Ovary (tissue), 10 donors: ENCODE data around the gene BCAT1. TPM values are rescaled to one million over a fixed set of nuclear protein-coding genes. Genes with fewer than 3 reads are reported as not detected.
A peak's percentile ranks its signal among the peaks of the same experiment; 100 is the strongest.

Source experiments
- DNase-seq, 5 donors: peaks; one replicate each; pipeline ENCODE4 v3.0.0-alpha.2; 2019 to 2020
- H3K27ac ChIP-seq, 2 donors: fragments of 200-600 bp; one replicate each; pipeline versions ENCODE4 v1.5.1 to v1.8.0; 2019 to 2022
- H3K27me3 ChIP-seq: fragments of 200-600 bp; one replicate; pipeline ENCODE4 v1.8.0; 2022
- H3K36me3 ChIP-seq: fragments of 200-600 bp; sonication (generic); one replicate; pipeline ENCODE4 v1.5.1; 2019
- H3K4me1 ChIP-seq: one replicate; pipeline ENCODE4 v1.8.1; 2013; ENCODE audit warnings: mild to moderate bottlenecking, moderate library complexity; ENCODE audit not compliant: insufficient read depth
- H3K4me3 ChIP-seq: fragments of 200-600 bp; sonication (generic); one replicate; pipeline ENCODE4 v1.5.1; 2017
- H3K9me3 ChIP-seq, 2 donors: fragments of 200-600 bp in 1 of 2; sonication (generic) in 1 of 2; one replicate each; pipeline versions ENCODE4 v1.5.1 to v1.8.1; 2013 to 2019; ENCODE audit warnings: mild to moderate bottlenecking in 1 of 2, moderate library complexity in 1 of 2
- CTCF ChIP-seq, 3 donors: fragments of 450-650 bp in 2 of 3; fragments of 200-600 bp in 1 of 3; IDR thresholded peaks; one replicate each; pipeline versions ENCODE4 v1.5.1 to v1.8.0; 2016 to 2022; ENCODE audit warnings: antibody characterized with exemption in 3 of 3, mild to moderate bottlenecking in 1 of 3
- EP300 ChIP-seq: sonication (generic); formaldehyde crosslinking; IDR thresholded peaks from one replicate; pipeline ENCODE4 v1.6.1; 2017; ENCODE audit warnings: antibody characterized with exemption
- POLR2A ChIP-seq: fragments of 450-650 bp; IDR thresholded peaks from one replicate; pipeline ENCODE4 v1.6.1; 2017; ENCODE audit warnings: antibody characterized with exemption, mild to moderate bottlenecking, moderate library complexity
- WGBS, 3 donors: extraction: QIAGEN DNeasy Blood & Tissue Kit in 1 of 3; methylation state at CpG; one replicate each; pipeline versions ENCODE4 v1.1.5 to v1.1.7; 2013 to 2017; 5-methylcytosine and 5-hydroxymethylcytosine counted together
- intact Hi-C, 4 donors: fragments of 100-400 bp; cut with DNase I; formaldehyde crosslinking; loops; one replicate each; pipeline versions ENCODE4 v1.11.0 to v1.15.1; 2022 to 2023
- long read RNA-seq, 3 donors: library from polyadenylated mRNA in 2 of 3; unstranded in 2 of 3; transcript quantifications; one replicate each; pipeline ENCODE4 v2.0.0 and lab custom pipeline, GENCODE V29; 2021 to 2026
- polyA plus RNA-seq, 2 donors: library from polyadenylated mRNA; stranded (reverse); fragments of 200-250 nt in 1 of 2; fragments of 350-450 nt in 1 of 2; fragmentation: Illumina TruSeq in 1 of 2; extraction: RNeasy Lipid Tissue Mini Kit (QIAGEN cat#74804) in 1 of 2; gene quantifications; one replicate each; pipeline ENCODE4 v1.2.3, GENCODE V29; 2013 to 2014
- total RNA-seq, 7 donors: library from RNA; depleted of rRNA in 2 of 7; stranded (reverse); fragments of >200 nt in 2 of 7; fragmentation: NEBNext Ultra II Directional in 3 of 7; extraction: Animal tissue kit (Norgen Biotek cat#: 25700) in 3 of 7; gene quantifications; one replicate each; pipeline versions ENCODE4 v1.1.0 to v1.2.4, GENCODE V29; 2016 to 2023
- donor health status: DM: no; HTN: no; CAD: no; lungs with moderate emphysema.
- donor health status: DM: no; HTN: no; CAD: no.
- donor health status: Bipolar disorder and iron deficiency.
- donor health status: DM: yes; HTN: yes; CAD: no.
- donor health status: DM: no; HTN: no; CAD: no.
- donor health status: DM: yes; HTN: yes; CAD: no.

BCAT1 gene
- 100 to 1,000 TPM in 1 of 7 donors, 10 to 100 TPM in 6; 14.9 to 106 (median 36.2) TPM for total RNA-seq
- 10 to 100 TPM; 12.0 to 18.3 TPM for polyA plus RNA-seq
- long read RNA-seq, donor 1, full-length matches to known transcripts, result 16 of 33 reads
- long read RNA-seq, donor 1, partial matches to known transcripts, result 2 of 33 reads
- long read RNA-seq, donor 1, other reads (novel, unspliced or antisense), result 15 of 33 reads
- long read RNA-seq, donor 2, full-length matches to known transcripts, result 6 of 6 reads
- long read RNA-seq, donor 2, partial matches to known transcripts, result 0 of 6 reads
- long read RNA-seq, donor 2, other reads (novel, unspliced or antisense), result 0 of 6 reads
- long read RNA-seq, donor 3, full-length matches to known transcripts, result 39 of 47 reads
- long read RNA-seq, donor 3, partial matches to known transcripts, result 0 of 47 reads
- long read RNA-seq, donor 3, other reads (novel, unspliced or antisense), result 8 of 47 reads

GRCh38 chr12:24948757-24949722, at the start of gene BCAT1:
Gene BCAT1 (minus strand): TSS chr12:24949101. CDS start chr12:24948932, 169 bp downstream.
- peak; percentile 75 to 84 (median 77) for DNase-seq
- Histone ChIP-seq H3K36me3 (no peaks in the 10 kb centered on the region), H3K4me3 (peak within 1 kb of the TSS; percentile 54), H3K4me1 (peaks cover 5% of the 10 kb centered on the region), H3K9me3 (no peaks in the 10 kb centered on the region), H3K27ac (peak within 1 kb of the TSS in 1 of 2 donors; percentile 49), H3K27me3 (no peaks in the 10 kb centered on the region)
- peak in 1 of 3 donors; percentile 22 for TF ChIP-seq CTCF (IDR thresholded peaks at IDR 0.05)
- TF ChIP-seq EP300, result no peak
- WGBS, 3 donors, result 5 to 7% (median 7%) methylated on average over 48 to 52 of the region's 52 CpGs
- intact Hi-C loops, result no loop called here

- peaks cover 1% of the 10 kb centered on the region for H3K4me1 ChIP-seq
- 6 to 12% (median 8%) methylated on average over 4 of the region's 4 CpGs for WGBS, 3 donors
- no peaks in the 10 kb centered on the region for H3K9me3 ChIP-seq
- no peaks in the 10 kb centered on the region for H3K27me3 ChIP-seq
- H3K36me3 ChIP-seq, result no peaks in the 10 kb centered on the region
- intact Hi-C loops, result loop anchor here in 1 of 4 donors (10.0 kb wide), 1 partner anchor 137 kb away; no protein-coding TSS in a partner anchor
- DNase-seq, result no peak
- no peak for TF ChIP-seq EP300
- no peak for TF ChIP-seq CTCF (IDR thresholded peaks at IDR 0.05)
- TF ChIP-seq POLR2A, result no peak
- no peak overlapping the region for H3K27ac ChIP-seq
- H3K4me3 ChIP-seq, result no peak overlapping the region
Measured at GRCh38 chr12:24997970-24998582, 49.2 kb upstream of the BCAT1 start.

GRCh38 chr12:24997496-24997895, 48.6 kb upstream of the BCAT1 start:
- no peaks in the 10 kb centered on the region for H3K9me3 ChIP-seq
- H3K27me3 ChIP-seq, result no peaks in the 10 kb centered on the region
- no peak for DNase-seq
- TF ChIP-seq POLR2A (no peak), EP300 (no peak), CTCF (IDR thresholded peaks at IDR 0.05) (no peak)
- no peak overlapping the region for H3K27ac ChIP-seq
- H3K36me3 ChIP-seq, result no peaks in the 10 kb centered on the region
- intact Hi-C loops, result loop anchor here in 1 of 4 donors (10.0 kb wide), 1 partner anchor 137 kb away; no protein-coding TSS in a partner anchor
- peaks cover 1% of the 10 kb centered on the region for H3K4me1 ChIP-seq
- H3K4me3 ChIP-seq, result no peak overlapping the region
- WGBS, 3 donors, result 85 to 91% (median 89%) methylated on average over 6 of the region's 6 CpGs

- intact Hi-C loops, result loop anchor here in 1 of 4 donors (10.0 kb wide), 1 partner anchor 138 kb away; no protein-coding TSS in a partner anchor
- H3K4me1 ChIP-seq, result peaks cover 1% of the 10 kb centered on the region
- H3K4me3 ChIP-seq, result no peak overlapping the region
- H3K9me3 ChIP-seq, result no peaks in the 10 kb centered on the region
- H3K27ac ChIP-seq, result no peak overlapping the region
- 79 to 95% (median 94%) methylated on average over 5 of the region's 5 CpGs for WGBS, 3 donors
- no peaks in the 10 kb centered on the region for H3K36me3 ChIP-seq
- DNase-seq, result no peak
- no peaks in the 10 kb centered on the region for H3K27me3 ChIP-seq
- TF ChIP-seq POLR2A (no peak), EP300 (no peak), CTCF (IDR thresholded peaks at IDR 0.05) (no peak)
Measured at GRCh38 chr12:24996820-24997219, 47.9 kb upstream of the BCAT1 start.
